ENCODE results near the gene PITPNM1.

The PITPNM1 gene

GRCh38 chr11:67448220-67448609, 56.9 kb downstream of the PITPNM1 start:
- Histone ChIP-seq H3K4me3 (replicated peaks; ENCODE audit: insufficient read depth, low read length) (no peak overlapping the region), H3K27me3 (ENCODE audit: insufficient read depth, poor library complexity, severe bottlenecking) (no peaks in the 10 kb centered on the region), H3K27ac (replicated peaks) (no peak overlapping the region)
- DNase-seq (ENCODE audit: low read depth in 1 of 2, low spot score in 1 of 2): no peak
- no peak for TF ChIP-seq CTCF (IDR thresholded peaks at IDR 0.05; ENCODE audit: insufficient read depth, low read length)
- no peak for TF ChIP-seq REST (IDR thresholded peaks at IDR 0.05; ENCODE audit: insufficient replicate concordance, low read depth)
- TF ChIP-seq SPI1 (IDR thresholded peaks at IDR 0.05; ENCODE audit: borderline replicate concordance, low read depth): no peak
- TF ChIP-seq POLR2AphosphoS5 (IDR thresholded peaks at IDR 0.05; ENCODE audit: low read depth): no peak
- TF ChIP-seq GABPA (IDR thresholded peaks at IDR 0.05; ENCODE audit: low read depth): no peak

- TF ChIP-seq GABPA (IDR thresholded peaks at IDR 0.05; ENCODE audit: low read depth): no peak
- TF ChIP-seq POLR2AphosphoS5 (IDR thresholded peaks at IDR 0.05; ENCODE audit: low read depth): no peak
- TF ChIP-seq CTCF (IDR thresholded peaks at IDR 0.05; ENCODE audit: insufficient read depth, low read length): no peak
- no peak for TF ChIP-seq SPI1 (IDR thresholded peaks at IDR 0.05; ENCODE audit: borderline replicate concordance, low read depth)
- no peak for TF ChIP-seq REST (IDR thresholded peaks at IDR 0.05; ENCODE audit: insufficient replicate concordance, low read depth)
These were observed 59.6 kb downstream of the PITPNM1 start for GRCh38 chr11:67445515-67445914.

GRCh38 chr11:67442504-67443404, 62.4 kb downstream of the PITPNM1 start:
- TF ChIP-seq SPI1 (IDR thresholded peaks at IDR 0.05; ENCODE audit: borderline replicate concordance, low read depth): no peak
- TF ChIP-seq REST (IDR thresholded peaks at IDR 0.05; ENCODE audit: insufficient replicate concordance, low read depth): no peak
- no peak for TF ChIP-seq GABPA (IDR thresholded peaks at IDR 0.05; ENCODE audit: low read depth)
- TF ChIP-seq CTCF (IDR thresholded peaks at IDR 0.05; ENCODE audit: insufficient read depth, low read length): no peak
- peak; percentile 29; the same call in 1 of the 2 replicates for TF ChIP-seq POLR2AphosphoS5 (IDR thresholded peaks at IDR 0.05; ENCODE audit: low read depth)
- H3K27ac ChIP-seq (replicated peaks): peak overlapping the region; percentile 41
- no peak for DNase-seq (ENCODE audit: low read depth in 1 of 2, low spot score in 1 of 2)
- peak overlapping the region; percentile 48 for H3K4me3 ChIP-seq (replicated peaks; ENCODE audit: insufficient read depth, low read length)
- no peaks in the 10 kb centered on the region for H3K27me3 ChIP-seq (ENCODE audit: insufficient read depth, poor library complexity, severe bottlenecking)

More at GRCh38 chr11:67445515-67445914, 59.6 kb downstream of the PITPNM1 start:
- H3K27me3 ChIP-seq (ENCODE audit: insufficient read depth, poor library complexity, severe bottlenecking): no peaks in the 10 kb centered on the region
- no peak overlapping the region for H3K27ac ChIP-seq (replicated peaks)
- no peak for DNase-seq (ENCODE audit: low read depth in 1 of 2, low spot score in 1 of 2)
- H3K4me3 ChIP-seq (replicated peaks; ENCODE audit: insufficient read depth, low read length): no peak overlapping the region

All from HL-60 (cell line).